ENCODE results near the gene CCDC154. TPM values are rescaled to one million over a fixed set of nuclear protein-coding genes. Genes with fewer than 3 reads are reported as not detected.

The CCDC154 gene
- total RNA-seq, 3 donors from 2014 or later = 0.48 to 1.2 (median 0.98) TPM

- TF ChIP-seq CTCF (IDR thresholded peaks at IDR 0.05) = no peak
- TF ChIP-seq POLR2A (IDR thresholded peaks at IDR 0.05) = no peak
- TF ChIP-seq POLR2AphosphoS5 (IDR thresholded peaks at IDR 0.05) = no peak
- H3K4me3 ChIP-seq = no peak overlapping the region
- H3K4me1 ChIP-seq = no peaks in the 10 kb centered on the region
- intact Hi-C loops (cut with DNase I; ENCODE audit: low total_unique reads) = no loop called here
- no peak overlapping the region for H3K27ac ChIP-seq
- no peaks in the 10 kb centered on the region for H3K36me3 ChIP-seq
- no peaks in the 10 kb centered on the region for H3K27me3 ChIP-seq
- H3K9me3 ChIP-seq = no peaks in the 10 kb centered on the region
- no peak for DNase-seq (ENCODE audit: low spot score in 2 of 2)
Measured at GRCh38 chr16:1466968-1467521, 22.7 kb upstream of the CCDC154 start.

- Histone ChIP-seq H3K4me3 (no peak overlapping the region), H3K9me3 (no peaks in the 10 kb centered on the region), H3K4me1 (no peaks in the 10 kb centered on the region), H3K36me3 (no peaks in the 10 kb centered on the region), H3K27me3 (no peaks in the 10 kb centered on the region), H3K27ac (no peak overlapping the region)
- no peak for TF ChIP-seq POLR2A (IDR thresholded peaks at IDR 0.05)
- no peak for TF ChIP-seq CTCF (IDR thresholded peaks at IDR 0.05)
- TF ChIP-seq POLR2AphosphoS5 (IDR thresholded peaks at IDR 0.05) = no peak
- intact Hi-C loops (cut with DNase I; ENCODE audit: low total_unique reads) = no loop called here
- DNase-seq (ENCODE audit: low spot score in 2 of 2) = no peak
Measured at GRCh38 chr16:1466054-1466453, 21.7 kb upstream of the CCDC154 start.

- no peak overlapping the region for H3K4me3 ChIP-seq
- no peak overlapping the region for H3K27ac ChIP-seq
- no peaks in the 10 kb centered on the region for H3K27me3 ChIP-seq
- intact Hi-C loops (cut with DNase I; ENCODE audit: low total_unique reads) = no loop called here
- no peak for DNase-seq (ENCODE audit: low spot score in 2 of 2)
- no peak for TF ChIP-seq POLR2A (IDR thresholded peaks at IDR 0.05)
- H3K4me1 ChIP-seq = no peaks in the 10 kb centered on the region
- H3K36me3 ChIP-seq = no peaks in the 10 kb centered on the region
- no peaks in the 10 kb centered on the region for H3K9me3 ChIP-seq
Measured at GRCh38 chr16:1465567-1465915, 21.2 kb upstream of the CCDC154 start.

GRCh38 chr16:1464894-1465566, 20.7 kb upstream of the CCDC154 start:
- DNase-seq (ENCODE audit: low spot score in 2 of 2) = no peak
- no peak overlapping the region for H3K4me3 ChIP-seq
- TF ChIP-seq POLR2A (IDR thresholded peaks at IDR 0.05) = no peak
- TF ChIP-seq CTCF (IDR thresholded peaks at IDR 0.05) = no peak
- TF ChIP-seq POLR2AphosphoS5 (IDR thresholded peaks at IDR 0.05) = no peak
- H3K36me3 ChIP-seq = no peaks in the 10 kb centered on the region
- intact Hi-C loops (cut with DNase I; ENCODE audit: low total_unique reads) = no loop called here
- no peaks in the 10 kb centered on the region for H3K4me1 ChIP-seq
- H3K27me3 ChIP-seq = no peaks in the 10 kb centered on the region
- no peak overlapping the region for H3K27ac ChIP-seq
- H3K9me3 ChIP-seq = no peaks in the 10 kb centered on the region

- no peak overlapping the region for H3K4me3 ChIP-seq
- no peak overlapping the region for H3K27ac ChIP-seq
- no peak for DNase-seq (ENCODE audit: low spot score in 2 of 2)
- H3K36me3 ChIP-seq = no peaks in the 10 kb centered on the region
- H3K27me3 ChIP-seq = no peaks in the 10 kb centered on the region
- intact Hi-C loops (cut with DNase I; ENCODE audit: low total_unique reads) = no loop called here
- no peak for TF ChIP-seq POLR2A (IDR thresholded peaks at IDR 0.05)
- no peak for TF ChIP-seq CTCF (IDR thresholded peaks at IDR 0.05)
- no peak for TF ChIP-seq POLR2AphosphoS5 (IDR thresholded peaks at IDR 0.05)
- no peaks in the 10 kb centered on the region for H3K4me1 ChIP-seq
- H3K9me3 ChIP-seq = no peaks in the 10 kb centered on the region
Measured at GRCh38 chr16:1464196-1464893, 20.0 kb upstream of the CCDC154 start.
